Breast epithelium (tissue), 3 donors: ENCODE results near the gene ZNF646.

Experiments used
- POLR2AphosphoS5 ChIP-seq, 3 donors: sonication (generic); formaldehyde crosslinking; IDR thresholded peaks; one replicate each; pipeline ENCODE4 v1.6.1; 2017; ENCODE audit warnings: antibody characterized with exemption in 3 of 3
- TF ChIP-seq, protein P1 (sequence below), 3 donors: fragments of 450-650 bp; IDR thresholded peaks; one replicate each; pipeline ENCODE4 v1.5.1; 2016 to 2017; ENCODE audit warnings: antibody characterized with exemption in 3 of 3, mild to moderate bottlenecking in 3 of 3, moderate library complexity in 3 of 3

DNA sequence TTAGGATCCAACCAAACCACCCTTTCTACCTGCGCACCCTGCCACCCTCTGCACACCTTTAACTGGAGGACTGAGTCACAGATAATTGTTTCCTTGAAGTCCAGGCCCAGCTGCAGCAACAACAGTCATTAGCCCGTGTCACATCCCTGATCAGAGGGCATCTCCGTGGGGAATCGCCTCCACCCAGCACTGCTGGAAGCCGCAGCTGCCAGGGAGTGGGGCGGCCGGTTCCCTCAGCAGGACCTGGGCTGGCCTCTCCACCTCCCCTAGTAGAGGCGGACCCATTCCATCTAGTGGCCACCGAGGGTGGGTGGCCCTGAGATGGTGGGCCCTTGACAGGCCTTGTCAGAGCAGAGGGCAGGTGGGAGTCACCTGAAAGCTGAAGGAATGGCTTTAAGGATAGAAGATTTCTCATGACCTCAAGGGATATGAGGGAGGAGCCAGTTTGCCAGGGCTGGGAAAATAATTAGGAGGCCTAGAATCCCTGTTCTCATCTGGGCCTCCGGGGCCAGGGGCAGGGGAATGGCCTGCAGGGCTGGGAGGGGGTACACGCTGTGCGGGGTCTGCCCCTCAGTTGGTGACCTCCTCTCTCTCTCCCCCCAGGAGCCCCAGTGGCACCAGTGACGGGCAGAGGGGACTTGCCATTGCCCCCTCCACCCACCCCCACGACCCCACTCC is 8.3 kb downstream of the ZNF646 start:
- TF ChIP-seq, protein P1, sequence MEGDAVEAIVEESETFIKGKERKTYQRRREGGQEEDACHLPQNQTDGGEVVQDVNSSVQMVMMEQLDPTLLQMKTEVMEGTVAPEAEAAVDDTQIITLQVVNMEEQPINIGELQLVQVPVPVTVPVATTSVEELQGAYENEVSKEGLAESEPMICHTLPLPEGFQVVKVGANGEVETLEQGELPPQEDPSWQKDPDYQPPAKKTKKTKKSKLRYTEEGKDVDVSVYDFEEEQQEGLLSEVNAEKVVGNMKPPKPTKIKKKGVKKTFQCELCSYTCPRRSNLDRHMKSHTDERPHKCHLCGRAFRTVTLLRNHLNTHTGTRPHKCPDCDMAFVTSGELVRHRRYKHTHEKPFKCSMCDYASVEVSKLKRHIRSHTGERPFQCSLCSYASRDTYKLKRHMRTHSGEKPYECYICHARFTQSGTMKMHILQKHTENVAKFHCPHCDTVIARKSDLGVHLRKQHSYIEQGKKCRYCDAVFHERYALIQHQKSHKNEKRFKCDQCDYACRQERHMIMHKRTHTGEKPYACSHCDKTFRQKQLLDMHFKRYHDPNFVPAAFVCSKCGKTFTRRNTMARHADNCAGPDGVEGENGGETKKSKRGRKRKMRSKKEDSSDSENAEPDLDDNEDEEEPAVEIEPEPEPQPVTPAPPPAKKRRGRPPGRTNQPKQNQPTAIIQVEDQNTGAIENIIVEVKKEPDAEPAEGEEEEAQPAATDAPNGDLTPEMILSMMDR (IDR thresholded peaks at IDR 0.05) = no peak
- TF ChIP-seq POLR2AphosphoS5 (IDR thresholded peaks at IDR 0.05) = no peak
